ENCODE results near the gene GNG13.

GRCh38 chr16:807347-808084 is 7.0 kb upstream of the GNG13 start:
- TF ChIP-seq, protein P1, sequence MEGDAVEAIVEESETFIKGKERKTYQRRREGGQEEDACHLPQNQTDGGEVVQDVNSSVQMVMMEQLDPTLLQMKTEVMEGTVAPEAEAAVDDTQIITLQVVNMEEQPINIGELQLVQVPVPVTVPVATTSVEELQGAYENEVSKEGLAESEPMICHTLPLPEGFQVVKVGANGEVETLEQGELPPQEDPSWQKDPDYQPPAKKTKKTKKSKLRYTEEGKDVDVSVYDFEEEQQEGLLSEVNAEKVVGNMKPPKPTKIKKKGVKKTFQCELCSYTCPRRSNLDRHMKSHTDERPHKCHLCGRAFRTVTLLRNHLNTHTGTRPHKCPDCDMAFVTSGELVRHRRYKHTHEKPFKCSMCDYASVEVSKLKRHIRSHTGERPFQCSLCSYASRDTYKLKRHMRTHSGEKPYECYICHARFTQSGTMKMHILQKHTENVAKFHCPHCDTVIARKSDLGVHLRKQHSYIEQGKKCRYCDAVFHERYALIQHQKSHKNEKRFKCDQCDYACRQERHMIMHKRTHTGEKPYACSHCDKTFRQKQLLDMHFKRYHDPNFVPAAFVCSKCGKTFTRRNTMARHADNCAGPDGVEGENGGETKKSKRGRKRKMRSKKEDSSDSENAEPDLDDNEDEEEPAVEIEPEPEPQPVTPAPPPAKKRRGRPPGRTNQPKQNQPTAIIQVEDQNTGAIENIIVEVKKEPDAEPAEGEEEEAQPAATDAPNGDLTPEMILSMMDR (IDR thresholded peaks at IDR 0.05), result no peak
- TF ChIP-seq POLR2A (IDR thresholded peaks at IDR 0.05) (peak; percentile 39 to 70), EP300 (IDR thresholded peaks at IDR 0.05) (no peak)

Data from gastroesophageal sphincter (tissue), 3 donors.